ENCODE data around the gene RECK. TPM values are rescaled to one million over a fixed set of nuclear protein-coding genes. Genes with fewer than 3 reads are reported as not detected.

The RECK gene
- total RNA-seq, 5 donors from 2014 or later (not counting 1 experiment from before 2014, with no cell fraction given) = 8.9 to 11.4 (median 9.9) TPM

DNA sequence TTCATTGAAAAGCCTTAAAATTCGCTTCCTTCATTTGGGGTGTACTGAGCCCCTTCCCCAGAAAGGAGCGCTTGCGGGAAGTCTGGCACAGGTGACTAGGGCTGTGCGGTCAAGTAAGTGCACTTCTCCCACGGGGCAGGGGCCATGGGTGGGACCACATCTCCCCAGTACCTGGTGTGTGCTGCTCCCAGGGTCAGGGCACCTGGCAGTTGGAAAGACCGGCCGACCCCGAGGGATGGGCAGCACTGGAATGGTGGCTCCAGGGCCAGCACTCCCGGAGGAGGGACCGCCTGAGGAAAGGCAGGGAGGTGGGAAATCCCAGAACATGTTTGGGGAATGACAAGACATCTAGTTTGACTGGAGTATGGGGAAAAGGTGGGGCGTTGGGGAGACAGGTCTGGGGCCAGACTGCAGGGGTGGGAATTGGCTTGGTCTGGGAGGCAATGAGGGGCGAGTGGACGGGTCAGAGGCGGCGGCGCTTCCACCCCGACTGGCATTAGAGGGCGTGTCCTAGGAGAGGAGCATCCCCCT lies 99.1 kb downstream of the RECK start:
- H3K27me3 Mint-ChIP-seq = no peaks in the 10 kb centered on the region
- peak overlapping the region; percentile 39 to 67 for H3K27ac Mint-ChIP-seq
- H3K4me3 ChIP-seq (ENCODE audit: control insufficient read depth in 1 of 2, extremely low read depth in 1 of 2, low read length in 1 of 2) = peak overlapping the region; percentile 52 to 85
- peak overlapping the region; percentile 69 to 84 (median 76) for H3K4me3 Mint-ChIP-seq
- DNase-seq (no peak), ATAC-seq (replicated peaks in 1 of 4) (no peak)
- no peaks in the 10 kb centered on the region for H3K9me3 ChIP-seq
- ChIA-PET POLR2A (no interaction called here), CTCF (interaction anchor here in 1 of 2 donors (1.1 kb wide), 1 partner anchor 13 kb away, joined by 3 read pairs; no protein-coding TSS in a partner anchor)
- H3K36me3 Mint-ChIP-seq = no peaks in the 10 kb centered on the region
- peaks cover 39 to 46% (median 39%) of the 10 kb centered on the region in 3 donors for H3K4me1 Mint-ChIP-seq
- H3K27ac ChIP-seq (ENCODE audit: low read length) = no peak overlapping the region
- peaks cover 21 to 47% of the 10 kb centered on the region in 2 experiments for H3K4me1 ChIP-seq (ENCODE audit: control insufficient read depth in 1 of 2, extremely low read depth in 1 of 2, insufficient read depth in 2 of 2, low read length in 2 of 2)
- H3K9me3 Mint-ChIP-seq = no peaks in the 10 kb centered on the region
- no peaks in the 10 kb centered on the region for H3K36me3 ChIP-seq (ENCODE audit: control insufficient read depth in 2 of 2, extremely low read depth in 1 of 2, insufficient read depth in 1 of 2, low read length in 1 of 2)
- H3K27me3 ChIP-seq (replicated peaks in 1 of 2; ENCODE audit: control insufficient read depth in 2 of 2, extremely low read depth in 1 of 2, insufficient read depth in 2 of 2, low read length in 1 of 2) = peaks cover 0 to 5% of the 10 kb centered on the region in 2 experiments
- 24% methylated on average over 16 of the region's 18 CpGs for WGBS (ENCODE audit: insufficient coverage)

DNA sequence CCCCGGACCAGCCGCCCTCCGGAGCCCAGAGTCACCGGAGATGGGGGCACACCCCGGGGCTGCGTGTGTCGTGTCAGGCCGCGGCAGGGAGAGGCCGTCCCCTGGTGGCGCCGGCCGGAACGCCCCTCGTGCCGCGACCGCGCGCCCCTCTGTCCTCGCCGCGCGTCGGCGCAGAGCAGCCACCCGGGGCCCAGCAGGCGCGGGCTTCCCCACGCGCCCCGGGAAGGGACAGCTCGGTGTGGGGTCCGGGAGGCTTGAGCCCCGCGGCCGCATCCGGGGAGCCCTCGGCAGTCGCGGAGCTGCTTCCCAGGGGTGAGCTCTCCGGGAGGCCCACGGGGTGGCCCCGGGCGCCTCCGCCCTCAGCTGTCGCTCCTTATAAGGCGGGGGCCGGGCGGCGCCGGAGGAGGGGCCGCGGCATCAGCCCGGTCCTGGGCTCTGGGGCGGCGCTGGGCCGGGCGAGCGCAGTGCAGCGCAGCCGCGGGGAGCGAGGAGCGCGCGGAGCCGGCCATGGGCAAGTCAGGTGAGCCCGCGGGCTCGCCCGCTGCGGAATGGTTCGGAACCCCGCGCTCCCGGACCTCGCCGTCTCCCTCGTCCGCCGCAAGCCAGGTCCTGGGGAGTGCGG lies 99.7 kb downstream of the RECK start, which contains the start of gene GLIPR2:
Gene GLIPR2 (plus strand): TSS at position 462 of the 622 bp plus-strand sequence. CDS start 46 bp downstream, at position 508.
- ATAC-seq (replicated peaks in 1 of 4) = peak; percentile 95 to 98 (median 96)
- under 1% methylated on average over 83 of the region's 83 CpGs for WGBS (ENCODE audit: insufficient coverage)
- ChIA-PET POLR2A (no interaction called here), CTCF (interaction anchor here (1.1 to 1.4 kb wide), 3 partner anchors 12 to 30 kb away, joined by 3 to 6 read pairs (median 4); no protein-coding TSS in a partner anchor)
- peaks cover 0 to 5% of the 10 kb centered on the region in 2 experiments for H3K27me3 ChIP-seq (replicated peaks in 1 of 2; ENCODE audit: control insufficient read depth in 2 of 2, extremely low read depth in 1 of 2, insufficient read depth in 2 of 2, low read length in 1 of 2)
- H3K9me3 Mint-ChIP-seq = no peaks in the 10 kb centered on the region
- DNase-seq = peak; percentile 53 to 86 (median 68)
- peaks cover 45 to 52% (median 45%) of the 10 kb centered on the region in 3 donors for H3K4me1 Mint-ChIP-seq
- H3K36me3 Mint-ChIP-seq = no peaks in the 10 kb centered on the region
- H3K27me3 Mint-ChIP-seq = no peaks in the 10 kb centered on the region
- H3K4me3 ChIP-seq (ENCODE audit: control insufficient read depth in 1 of 2, extremely low read depth in 1 of 2, low read length in 1 of 2) = peak within 1 kb of the TSS; percentile 85 to 88
- H3K4me1 ChIP-seq (ENCODE audit: control insufficient read depth in 1 of 2, extremely low read depth in 1 of 2, insufficient read depth in 2 of 2, low read length in 2 of 2) = peaks cover 25 to 53% of the 10 kb centered on the region in 2 experiments
- peak within 1 kb of the TSS; percentile 63 for H3K27ac ChIP-seq (ENCODE audit: low read length)
- peak within 1 kb of the TSS; percentile 88 to 92 (median 88) for H3K4me3 Mint-ChIP-seq
- H3K36me3 ChIP-seq (ENCODE audit: control insufficient read depth in 2 of 2, extremely low read depth in 1 of 2, insufficient read depth in 1 of 2, low read length in 1 of 2) = no peaks in the 10 kb centered on the region
- no peaks in the 10 kb centered on the region for H3K9me3 ChIP-seq
- peak within 1 kb of the TSS; percentile 89 for H3K27ac Mint-ChIP-seq

DNA sequence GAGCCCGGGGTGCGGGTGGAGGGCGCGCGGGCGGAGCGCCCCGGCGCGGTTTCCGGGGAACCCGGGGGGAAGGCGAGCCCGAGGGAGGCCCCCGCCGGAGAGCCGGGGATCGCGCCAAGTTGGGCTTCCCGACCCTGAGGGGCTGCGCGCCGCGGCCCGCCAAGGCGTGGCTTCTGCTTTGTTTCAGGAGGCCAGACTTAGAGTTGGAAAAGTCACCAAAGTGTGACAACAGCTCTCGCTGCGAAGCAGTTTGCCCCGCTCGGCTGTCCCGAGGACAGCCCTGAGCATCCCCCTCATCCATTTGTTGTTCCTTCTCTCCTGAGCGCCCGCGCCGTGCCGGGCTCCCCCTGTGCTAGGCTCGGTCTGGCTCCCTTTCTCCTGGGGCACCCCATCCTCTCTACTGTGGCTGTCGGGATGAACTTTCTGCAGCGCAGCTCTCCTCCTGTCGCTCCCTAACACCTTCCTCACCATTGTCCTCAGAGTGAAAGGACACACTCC lies 100.2 kb downstream of the RECK start:
- WGBS (ENCODE audit: insufficient coverage) = 2% methylated on average over 40 of the region's 40 CpGs
- POLR2A ChIA-PET = no interaction called here

DNA sequence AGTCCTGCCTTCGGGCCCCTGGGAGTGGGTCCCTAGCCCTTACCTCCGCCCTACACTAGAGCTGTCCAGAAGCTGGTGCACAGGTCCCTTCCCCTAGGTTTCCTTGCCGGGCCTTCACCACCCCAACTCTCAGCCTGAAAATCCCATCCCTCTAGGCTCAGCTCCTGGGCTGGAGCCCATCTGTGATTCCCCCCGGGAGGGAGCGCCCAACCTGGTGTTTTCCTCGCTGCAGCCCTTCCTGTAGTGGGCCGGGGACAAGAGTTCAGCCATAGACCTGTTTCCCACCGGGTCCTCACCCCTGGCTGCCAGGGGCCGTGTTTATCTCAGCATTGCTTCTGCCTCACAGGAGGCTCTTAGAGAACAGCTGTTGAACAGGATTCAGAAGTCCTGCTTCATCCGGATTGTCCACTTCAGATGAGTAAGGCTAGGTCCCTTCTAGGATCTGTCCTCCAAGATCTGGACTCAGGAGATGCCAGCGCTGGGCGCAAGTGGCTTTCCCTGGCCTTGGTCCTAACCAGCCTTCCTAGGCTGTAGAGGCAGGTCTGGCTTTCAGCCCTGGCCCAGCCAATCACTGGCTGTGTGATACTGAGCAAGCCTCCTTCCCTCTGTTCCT lies 100.8 kb downstream of the RECK start:
- 54% methylated on average over 12 of the region's 12 CpGs for WGBS (ENCODE audit: insufficient coverage)
- peak overlapping the region; percentile 89 for H3K27ac Mint-ChIP-seq
- ATAC-seq (replicated peaks in 1 of 4) = no peak

More for the DNA sequence above, 100.2 kb downstream of the RECK start:
- H3K4me1 Mint-ChIP-seq = peaks cover 51 to 57% (median 51%) of the 10 kb centered on the region in 3 donors
- H3K36me3 ChIP-seq (ENCODE audit: control insufficient read depth in 2 of 2, extremely low read depth in 1 of 2, insufficient read depth in 1 of 2, low read length in 1 of 2) = no peaks in the 10 kb centered on the region
- H3K9me3 ChIP-seq = no peaks in the 10 kb centered on the region
- peaks cover 31 to 58% of the 10 kb centered on the region in 2 experiments for H3K4me1 ChIP-seq (ENCODE audit: control insufficient read depth in 1 of 2, extremely low read depth in 1 of 2, insufficient read depth in 2 of 2, low read length in 2 of 2)
- peak overlapping the region; percentile 88 to 92 (median 88) for H3K4me3 Mint-ChIP-seq
- no peaks in the 10 kb centered on the region for H3K36me3 Mint-ChIP-seq
- DNase-seq (peak in 1 of 35 experiments; percentile 23), ATAC-seq (replicated peaks in 1 of 4) (peak in 3 of 4 experiments; percentile 54 to 60 (median 55))
- peak overlapping the region; percentile 63 for H3K27ac ChIP-seq (ENCODE audit: low read length)
- no peaks in the 10 kb centered on the region for H3K27me3 Mint-ChIP-seq
- H3K27me3 ChIP-seq (replicated peaks in 1 of 2; ENCODE audit: control insufficient read depth in 2 of 2, extremely low read depth in 1 of 2, insufficient read depth in 2 of 2, low read length in 1 of 2) = peaks cover 0 to 5% of the 10 kb centered on the region in 2 experiments
- no peaks in the 10 kb centered on the region for H3K9me3 Mint-ChIP-seq
- CTCF ChIA-PET = interaction anchor here (1.1 to 1.4 kb wide), 3 partner anchors 11 to 30 kb away, joined by 3 to 6 read pairs (median 4); no protein-coding TSS in a partner anchor
- H3K4me3 ChIP-seq (ENCODE audit: control insufficient read depth in 1 of 2, extremely low read depth in 1 of 2, low read length in 1 of 2) = peak overlapping the region; percentile 85 to 88
- peak overlapping the region; percentile 89 for H3K27ac Mint-ChIP-seq

DNA sequence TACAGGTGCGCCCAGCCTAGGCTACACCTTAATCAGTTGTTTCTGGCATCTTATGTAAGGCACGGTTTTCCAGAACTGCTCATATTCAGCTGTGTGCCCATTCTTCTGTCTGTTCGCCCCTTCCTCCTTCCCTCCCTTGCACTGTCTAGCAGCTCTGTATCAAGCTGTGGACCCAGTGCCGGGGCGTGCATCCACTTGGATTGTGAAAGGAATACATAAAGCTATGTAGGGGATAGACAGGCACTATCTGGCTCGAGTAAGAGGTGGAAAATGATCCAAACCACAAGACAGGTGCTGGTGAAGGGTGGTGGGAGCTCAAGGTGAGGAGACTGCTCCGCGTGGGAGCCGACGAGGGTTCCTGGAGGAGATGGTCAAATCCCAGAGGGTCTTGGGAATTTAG lies 101.8 kb downstream of the RECK start:
- Mint-ChIP-seq H3K4me3 (peak overlapping the region; percentile 88 to 92 (median 88)), H3K27me3 (no peaks in the 10 kb centered on the region), H3K4me1 (peaks cover 66 to 73% (median 66%) of the 10 kb centered on the region in 3 donors), H3K9me3 (no peaks in the 10 kb centered on the region), H3K27ac (peak overlapping the region; percentile 89 to 99), H3K36me3 (no peaks in the 10 kb centered on the region)
- ATAC-seq (replicated peaks in 1 of 4) (no peak), DNase-seq (no peak)
- no peak overlapping the region for H3K4me3 ChIP-seq (ENCODE audit: control insufficient read depth in 1 of 2, extremely low read depth in 1 of 2, low read length in 1 of 2)
- POLR2A ChIA-PET = no interaction called here
- H3K9me3 ChIP-seq = no peaks in the 10 kb centered on the region
- 97% methylated on average over 9 of the region's 10 CpGs for WGBS (ENCODE audit: insufficient coverage)
- peaks cover 47 to 74% of the 10 kb centered on the region in 2 experiments for H3K4me1 ChIP-seq (ENCODE audit: control insufficient read depth in 1 of 2, extremely low read depth in 1 of 2, insufficient read depth in 2 of 2, low read length in 2 of 2)
- H3K27me3 ChIP-seq (replicated peaks in 1 of 2; ENCODE audit: control insufficient read depth in 2 of 2, extremely low read depth in 1 of 2, insufficient read depth in 2 of 2, low read length in 1 of 2) = peaks cover 0 to 5% of the 10 kb centered on the region in 2 experiments
- no peaks in the 10 kb centered on the region for H3K36me3 ChIP-seq (ENCODE audit: control insufficient read depth in 2 of 2, extremely low read depth in 1 of 2, insufficient read depth in 1 of 2, low read length in 1 of 2)
- CTCF ChIA-PET = interaction anchor here in 1 of 2 donors (0.6 to 1.4 kb wide), 2 partner anchors 10 to 19 kb away, joined by 3 to 5 read pairs; no protein-coding TSS in a partner anchor
- H3K27ac ChIP-seq (ENCODE audit: low read length) = peak overlapping the region; percentile 2

More for the DNA sequence above, 100.8 kb downstream of the RECK start:
- peak overlapping the region; percentile 88 to 92 (median 88) for H3K4me3 Mint-ChIP-seq
- H3K27ac ChIP-seq (ENCODE audit: low read length) = peak overlapping the region; percentile 63
- H3K9me3 Mint-ChIP-seq = no peaks in the 10 kb centered on the region
- ChIA-PET CTCF (interaction anchor here (1.2 to 1.4 kb wide), 2 partner anchors 29 kb away, joined by 4 to 6 read pairs; no protein-coding TSS in a partner anchor), POLR2A (no interaction called here)
- DNase-seq = no peak
- H3K27me3 ChIP-seq (replicated peaks in 1 of 2; ENCODE audit: control insufficient read depth in 2 of 2, extremely low read depth in 1 of 2, insufficient read depth in 2 of 2, low read length in 1 of 2) = peaks cover 0 to 5% of the 10 kb centered on the region in 2 experiments
- H3K27me3 Mint-ChIP-seq = no peaks in the 10 kb centered on the region
- no peaks in the 10 kb centered on the region for H3K36me3 ChIP-seq (ENCODE audit: control insufficient read depth in 2 of 2, extremely low read depth in 1 of 2, insufficient read depth in 1 of 2, low read length in 1 of 2)
- peak overlapping the region; percentile 85 to 88 for H3K4me3 ChIP-seq (ENCODE audit: control insufficient read depth in 1 of 2, extremely low read depth in 1 of 2, low read length in 1 of 2)
- H3K36me3 Mint-ChIP-seq = no peaks in the 10 kb centered on the region
- H3K9me3 ChIP-seq = no peaks in the 10 kb centered on the region
- H3K4me1 ChIP-seq (ENCODE audit: control insufficient read depth in 1 of 2, extremely low read depth in 1 of 2, insufficient read depth in 2 of 2, low read length in 2 of 2) = peaks cover 37 to 64% of the 10 kb centered on the region in 2 experiments
- H3K4me1 Mint-ChIP-seq = peaks cover 56 to 63% (median 56%) of the 10 kb centered on the region in 3 donors

Measured in T-cell (primary cell).